ENCODE results near the gene MAP4K1.
A peak's percentile ranks its signal among the peaks of the same experiment; 100 is the strongest.

The MAP4K1 gene

GRCh38 chr19:38617764-38618589 is at the start of gene MAP4K1:
Gene MAP4K1, minus strand, starts transcription at chr19:38617953. Its CDS starts 58 bp downstream, at chr19:38617895.
- peak; percentile 63 for DNase-seq

GRCh38 chr19:38666663-38667511 is 49.1 kb upstream of the MAP4K1 start:
- DNase-seq: no peak

- DNase-seq: no peak
Observed at GRCh38 chr19:38665950-38666662, 48.4 kb upstream of the MAP4K1 start.

- DNase-seq: no peak
Observed at GRCh38 chr19:38665219-38665931, 47.6 kb upstream of the MAP4K1 start.

- DNase-seq: no peak
Observed at GRCh38 chr19:38664503-38665211, 46.9 kb upstream of the MAP4K1 start.

- DNase-seq: no peak
Observed at GRCh38 chr19:38663957-38664502, 46.3 kb upstream of the MAP4K1 start.

- DNase-seq: no peak
Observed at GRCh38 chr19:38663156-38663651, 45.5 kb upstream of the MAP4K1 start.

GRCh38 chr19:38662537-38663155 is 44.9 kb upstream of the MAP4K1 start:
- DNase-seq: no peak

GRCh38 chr19:38661996-38662395 is 44.2 kb upstream of the MAP4K1 start:
- peak; percentile 92 for DNase-seq

GRCh38 chr19:38661136-38661535 is 43.4 kb upstream of the MAP4K1 start:
- no peak for DNase-seq

- DNase-seq: no peak
Observed at GRCh38 chr19:38660724-38661123, 43.0 kb upstream of the MAP4K1 start.

GRCh38 chr19:38658462-38659306 is 40.9 kb upstream of the MAP4K1 start:
- DNase-seq: peak; percentile 82

GRCh38 chr19:38657633-38658222 is 40.0 kb upstream of the MAP4K1 start:
- DNase-seq: no peak

GRCh38 chr19:38656171-38656981 is 38.6 kb upstream of the MAP4K1 start:
- DNase-seq: no peak

- DNase-seq: no peak
Observed at GRCh38 chr19:38655148-38655824, 37.5 kb upstream of the MAP4K1 start.

GRCh38 chr19:38654628-38655055 is 36.9 kb upstream of the MAP4K1 start:
- DNase-seq: no peak

- peak; percentile 41 for DNase-seq
Observed at GRCh38 chr19:38653028-38653571, 35.3 kb upstream of the MAP4K1 start.

All from NCI-H510A treated with DMSO at 0.1 percent for 48 hours (cell line).